Measurements from ENCODE around the gene BCAM.
"Not testable (repeated sequence)": the region's sequence is repeated elsewhere in the genome, so short reads cannot be mapped to it uniquely, and the experiment has no call there.

The BCAM gene

DNA sequence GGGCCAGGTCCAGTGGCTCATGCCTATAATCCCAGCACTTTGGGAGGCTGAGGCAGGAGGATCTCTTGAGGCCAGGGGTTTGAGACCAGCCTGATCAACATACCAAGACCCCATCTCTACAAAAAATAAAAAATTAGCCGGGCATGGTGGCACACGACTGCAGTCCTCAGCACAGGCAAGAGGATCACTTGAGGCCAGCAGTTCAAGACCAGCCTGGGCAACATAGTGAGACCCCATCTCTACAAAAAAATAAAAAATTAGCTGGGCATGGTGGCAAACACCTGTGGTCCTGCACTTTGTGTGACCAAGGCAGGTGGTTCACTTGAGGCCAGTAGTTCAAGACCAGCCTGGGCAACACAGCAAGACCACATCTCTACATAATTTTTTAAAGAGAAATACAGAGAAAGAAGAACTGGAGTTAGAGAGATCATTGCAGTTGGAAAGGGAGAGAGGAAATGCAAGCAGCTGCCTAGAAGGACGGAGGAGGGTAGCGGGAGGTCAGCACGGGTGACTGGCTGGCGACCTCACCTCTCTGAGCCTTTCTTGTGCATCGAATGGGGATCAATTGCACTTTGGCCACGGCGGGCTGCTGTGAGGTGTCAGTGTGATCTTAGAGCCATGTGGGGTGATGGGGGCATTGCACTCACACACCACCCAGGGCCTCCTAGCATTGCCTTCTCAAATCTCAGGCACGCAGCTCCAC lies 13.9 kb downstream of the BCAM start:
- POLR2A ChIA-PET: interaction anchor here (0.8 kb wide), 1 partner anchor 14 kb away, joined by 4 read pairs; the partner anchor contains the start of gene BCAM

DNA sequence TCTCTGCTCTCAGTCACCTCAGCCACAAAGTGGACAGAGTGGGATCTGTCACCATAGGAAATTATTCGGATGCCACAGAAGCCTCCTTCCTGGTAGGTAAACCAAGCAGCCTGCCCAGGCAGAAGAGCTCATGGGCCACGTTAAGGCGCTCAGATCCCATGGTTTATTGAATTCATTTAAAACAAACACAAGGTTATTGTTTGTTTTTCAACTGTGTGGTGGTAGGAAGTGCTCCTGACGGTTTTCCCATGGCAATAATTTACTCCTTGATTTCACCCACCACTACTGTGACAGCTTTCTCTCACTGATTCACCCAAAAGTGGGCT lies 14.4 kb downstream of the BCAM start:
- Histone ChIP-seq H3K36me3 (ENCODE audit: control insufficient read depth in 2 of 2, insufficient read depth in 1 of 2, low read length in 2 of 2) (no peaks in the 10 kb centered on the region), H3K9me3 (ENCODE audit: control insufficient read depth, insufficient read depth, low read depth, low read length) (no peaks in the 10 kb centered on the region), H3K27ac (ENCODE audit: extremely low read depth, low read depth, low read length) (no peak overlapping the region), H3K4me1 (ENCODE audit: control insufficient read depth, insufficient read depth, low read length) (peaks cover 9% of the 10 kb centered on the region), H3K4me3 (ENCODE audit: low read depth, low read length) (no peak overlapping the region)
- CTCF ChIA-PET: interaction anchor here (0.5 to 1.8 kb wide), 3 partner anchors 21 to 99 kb away, joined by 4 to 6 read pairs (median 5); no protein-coding TSS in a partner anchor
- POLR2A ChIA-PET: interaction anchor here (0.5 to 0.8 kb wide), 2 partner anchors 14 to 429 kb away, joined by 3 to 4 read pairs; partner anchors contain the start of gene BCAM
- TF ChIP-seq, protein P1, sequence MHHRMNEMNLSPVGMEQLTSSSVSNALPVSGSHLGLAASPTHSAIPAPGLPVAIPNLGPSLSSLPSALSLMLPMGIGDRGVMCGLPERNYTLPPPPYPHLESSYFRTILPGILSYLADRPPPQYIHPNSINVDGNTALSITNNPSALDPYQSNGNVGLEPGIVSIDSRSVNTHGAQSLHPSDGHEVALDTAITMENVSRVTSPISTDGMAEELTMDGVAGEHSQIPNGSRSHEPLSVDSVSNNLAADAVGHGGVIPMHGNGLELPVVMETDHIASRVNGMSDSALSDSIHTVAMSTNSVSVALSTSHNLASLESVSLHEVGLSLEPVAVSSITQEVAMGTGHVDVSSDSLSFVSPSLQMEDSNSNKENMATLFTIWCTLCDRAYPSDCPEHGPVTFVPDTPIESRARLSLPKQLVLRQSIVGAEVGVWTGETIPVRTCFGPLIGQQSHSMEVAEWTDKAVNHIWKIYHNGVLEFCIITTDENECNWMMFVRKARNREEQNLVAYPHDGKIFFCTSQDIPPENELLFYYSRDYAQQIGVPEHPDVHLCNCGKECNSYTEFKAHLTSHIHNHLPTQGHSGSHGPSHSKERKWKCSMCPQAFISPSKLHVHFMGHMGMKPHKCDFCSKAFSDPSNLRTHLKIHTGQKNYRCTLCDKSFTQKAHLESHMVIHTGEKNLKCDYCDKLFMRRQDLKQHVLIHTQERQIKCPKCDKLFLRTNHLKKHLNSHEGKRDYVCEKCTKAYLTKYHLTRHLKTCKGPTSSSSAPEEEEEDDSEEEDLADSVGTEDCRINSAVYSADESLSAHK (tag by site-specific recombination; IDR thresholded peaks at IDR 0.05): no peak
- 0 out of 2 replicates have a peak, but pooled peaks have one; percentile 12 for TF ChIP-seq OSR2 (tag by site-specific recombination; IDR thresholded peaks at IDR 0.05)
- no peak for TF ChIP-seq ZNF670 (tag by site-specific recombination; IDR thresholded peaks at IDR 0.05; ENCODE audit: low read depth)

More for the DNA sequence above, 13.9 kb downstream of the BCAM start:
- Histone ChIP-seq H3K4me3 (ENCODE audit: low read depth, low read length) (no peak overlapping the region), H3K36me3 (ENCODE audit: control insufficient read depth in 2 of 2, insufficient read depth in 1 of 2, low read length in 2 of 2) (no peaks in the 10 kb centered on the region), H3K4me1 (ENCODE audit: control insufficient read depth, insufficient read depth, low read length) (peaks cover 9% of the 10 kb centered on the region), H3K9me3 (ENCODE audit: control insufficient read depth, insufficient read depth, low read depth, low read length) (no peaks in the 10 kb centered on the region), H3K27ac (ENCODE audit: extremely low read depth, low read depth, low read length) (no peak overlapping the region)
- CTCF ChIA-PET: interaction anchor here (0.6 to 1.9 kb wide), 4 partner anchors 15 to 99 kb away, joined by 3 to 6 read pairs (median 4); partner anchors contain the start of gene BCAM
- peak; percentile 92 for TF ChIP-seq ZNF121 (tag by site-specific recombination; IDR thresholded peaks at IDR 0.05)
- TF ChIP-seq, protein P2, sequence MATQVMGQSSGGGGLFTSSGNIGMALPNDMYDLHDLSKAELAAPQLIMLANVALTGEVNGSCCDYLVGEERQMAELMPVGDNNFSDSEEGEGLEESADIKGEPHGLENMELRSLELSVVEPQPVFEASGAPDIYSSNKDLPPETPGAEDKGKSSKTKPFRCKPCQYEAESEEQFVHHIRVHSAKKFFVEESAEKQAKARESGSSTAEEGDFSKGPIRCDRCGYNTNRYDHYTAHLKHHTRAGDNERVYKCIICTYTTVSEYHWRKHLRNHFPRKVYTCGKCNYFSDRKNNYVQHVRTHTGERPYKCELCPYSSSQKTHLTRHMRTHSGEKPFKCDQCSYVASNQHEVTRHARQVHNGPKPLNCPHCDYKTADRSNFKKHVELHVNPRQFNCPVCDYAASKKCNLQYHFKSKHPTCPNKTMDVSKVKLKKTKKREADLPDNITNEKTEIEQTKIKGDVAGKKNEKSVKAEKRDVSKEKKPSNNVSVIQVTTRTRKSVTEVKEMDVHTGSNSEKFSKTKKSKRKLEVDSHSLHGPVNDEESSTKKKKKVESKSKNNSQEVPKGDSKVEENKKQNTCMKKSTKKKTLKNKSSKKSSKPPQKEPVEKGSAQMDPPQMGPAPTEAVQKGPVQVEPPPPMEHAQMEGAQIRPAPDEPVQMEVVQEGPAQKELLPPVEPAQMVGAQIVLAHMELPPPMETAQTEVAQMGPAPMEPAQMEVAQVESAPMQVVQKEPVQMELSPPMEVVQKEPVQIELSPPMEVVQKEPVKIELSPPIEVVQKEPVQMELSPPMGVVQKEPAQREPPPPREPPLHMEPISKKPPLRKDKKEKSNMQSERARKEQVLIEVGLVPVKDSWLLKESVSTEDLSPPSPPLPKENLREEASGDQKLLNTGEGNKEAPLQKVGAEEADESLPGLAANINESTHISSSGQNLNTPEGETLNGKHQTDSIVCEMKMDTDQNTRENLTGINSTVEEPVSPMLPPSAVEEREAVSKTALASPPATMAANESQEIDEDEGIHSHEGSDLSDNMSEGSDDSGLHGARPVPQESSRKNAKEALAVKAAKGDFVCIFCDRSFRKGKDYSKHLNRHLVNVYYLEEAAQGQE (tag by site-specific recombination; IDR thresholded peaks at IDR 0.05): no peak

DNA sequence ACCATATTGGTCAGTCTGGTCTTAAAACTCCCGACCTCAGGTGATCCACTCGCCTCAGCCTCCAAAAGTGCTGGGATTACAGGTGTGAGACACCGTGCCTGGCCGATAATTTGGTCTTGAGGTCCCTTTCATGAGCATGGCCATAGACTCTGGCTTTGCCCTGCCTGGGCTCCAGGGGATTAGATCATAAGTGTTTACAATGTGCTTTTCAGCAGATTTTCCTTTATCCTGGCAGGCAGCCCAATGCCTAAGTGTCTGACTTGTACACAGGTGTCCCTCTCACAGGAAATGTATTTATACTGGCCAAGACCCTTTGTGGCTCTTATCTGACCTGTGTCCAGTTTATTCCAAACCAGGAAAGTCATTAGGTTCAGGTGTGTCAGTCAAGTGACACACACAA lies 15.9 kb downstream of the BCAM start:
- TF ChIP-seq ZNF658 (tag by site-specific recombination; IDR thresholded peaks at IDR 0.05) (no peak), ZNF221 (tag by site-specific recombination; IDR thresholded peaks at IDR 0.05; ENCODE audit: borderline replicate concordance) (no peak), ZNF747 (tag by site-specific recombination; IDR thresholded peaks at IDR 0.05) (no peak), GLIS1 (tag by site-specific recombination; IDR thresholded peaks at IDR 0.05) (0 out of 2 replicates have a peak, but pooled peaks have one; percentile 26)
- TF ChIP-seq, protein P3, sequence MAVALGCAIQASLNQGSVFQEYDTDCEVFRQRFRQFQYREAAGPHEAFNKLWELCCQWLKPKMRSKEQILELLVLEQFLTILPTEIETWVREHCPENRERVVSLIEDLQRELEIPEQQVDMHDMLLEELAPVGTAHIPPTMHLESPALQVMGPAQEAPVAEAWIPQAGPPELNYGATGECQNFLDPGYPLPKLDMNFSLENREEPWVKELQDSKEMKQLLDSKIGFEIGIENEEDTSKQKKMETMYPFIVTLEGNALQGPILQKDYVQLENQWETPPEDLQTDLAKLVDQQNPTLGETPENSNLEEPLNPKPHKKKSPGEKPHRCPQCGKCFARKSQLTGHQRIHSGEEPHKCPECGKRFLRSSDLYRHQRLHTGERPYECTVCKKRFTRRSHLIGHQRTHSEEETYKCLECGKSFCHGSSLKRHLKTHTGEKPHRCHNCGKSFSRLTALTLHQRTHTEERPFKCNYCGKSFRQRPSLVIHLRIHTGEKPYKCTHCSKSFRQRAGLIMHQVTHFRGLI (tag by site-specific recombination; IDR thresholded peaks at IDR 0.05): no peak
- Histone ChIP-seq H3K9me3 (ENCODE audit: control insufficient read depth, insufficient read depth, low read depth, low read length) (no peaks in the 10 kb centered on the region), H3K27ac (ENCODE audit: extremely low read depth, low read depth, low read length) (no peak overlapping the region), H3K36me3 (ENCODE audit: control insufficient read depth in 2 of 2, insufficient read depth in 1 of 2, low read length in 2 of 2) (no peaks in the 10 kb centered on the region), H3K4me3 (ENCODE audit: low read depth, low read length) (no peak overlapping the region), H3K4me1 (ENCODE audit: control insufficient read depth, insufficient read depth, low read length) (peaks cover 9% of the 10 kb centered on the region)
- ChIA-PET POLR2A (no interaction called here), CTCF (no interaction called here)

DNA sequence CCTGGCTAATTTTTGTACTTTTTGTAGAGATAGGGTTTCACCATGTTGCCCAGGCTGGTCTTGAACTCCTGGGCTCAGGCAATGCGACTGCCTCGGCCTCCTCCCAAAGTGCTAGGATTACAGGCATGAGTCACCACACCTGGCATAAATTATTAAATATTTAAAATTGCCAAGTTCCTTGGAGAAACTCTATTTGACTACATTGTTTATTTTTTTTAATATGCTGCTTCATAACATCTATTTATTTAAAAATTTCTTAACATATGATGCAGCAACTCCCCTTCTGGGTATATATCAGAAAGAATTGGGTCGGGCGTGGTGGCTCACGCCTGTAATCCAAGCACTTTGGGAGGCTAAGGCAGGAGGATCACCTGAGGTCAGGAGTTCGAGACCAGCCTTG lies 24.0 kb downstream of the BCAM start:
- H3K9me3 ChIP-seq (ENCODE audit: control insufficient read depth, insufficient read depth, low read depth, low read length); H3K27ac ChIP-seq (ENCODE audit: extremely low read depth, low read depth, low read length); POLR2A ChIA-PET; CTCF ChIA-PET; H3K36me3 ChIP-seq (ENCODE audit: control insufficient read depth in 2 of 2, insufficient read depth in 1 of 2, low read length in 2 of 2); H3K4me3 ChIP-seq (ENCODE audit: low read depth, low read length); H3K4me1 ChIP-seq (ENCODE audit: control insufficient read depth, insufficient read depth, low read length): not testable (repeated sequence)

DNA sequence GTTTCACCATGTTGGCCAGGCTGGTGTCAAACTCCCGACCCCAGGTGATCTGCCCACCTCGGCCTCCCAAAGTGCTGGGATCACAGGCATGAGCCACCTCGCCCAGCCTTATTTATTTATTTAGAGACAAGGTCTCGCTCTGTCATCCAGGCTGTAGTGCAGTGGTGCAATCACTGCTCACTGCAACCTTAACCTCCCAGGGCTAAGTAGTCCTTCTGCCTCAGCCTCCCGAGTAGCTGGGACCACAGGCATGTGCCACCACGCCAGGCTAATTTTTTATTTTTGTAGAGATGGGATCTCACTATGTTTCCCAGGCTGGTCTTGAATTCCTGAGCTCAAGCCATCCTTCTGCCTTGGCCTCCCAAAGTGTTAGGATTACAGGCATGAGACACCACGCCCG lies 25.5 kb downstream of the BCAM start:
- H3K4me1 ChIP-seq (ENCODE audit: control insufficient read depth, insufficient read depth, low read length); H3K36me3 ChIP-seq (ENCODE audit: control insufficient read depth in 2 of 2, insufficient read depth in 1 of 2, low read length in 2 of 2); CTCF ChIA-PET; H3K9me3 ChIP-seq (ENCODE audit: control insufficient read depth, insufficient read depth, low read depth, low read length); POLR2A ChIA-PET; H3K27ac ChIP-seq (ENCODE audit: extremely low read depth, low read depth, low read length); H3K4me3 ChIP-seq (ENCODE audit: low read depth, low read length): not testable (repeated sequence)

Data from HEK293 (cell line).